GM23338 (cell line): ENCODE results near the gene AMZ1. TPM values are rescaled to one million over a fixed set of nuclear protein-coding genes. Genes with fewer than 3 reads are reported as not detected.

Source experiments
- ATAC-seq: fragments of 200-7000 bp; cut with Tn5 transposase; 3 replicates; pipeline ENCODE4 v1.9.1; 2020
- DNase-seq: peaks from one replicate; pipeline ENCODE4 v3.0.0-alpha.2; 2015; ENCODE audit warnings: low spot score
- H2AFZ ChIP-seq: fragments of 200-600 bp; sonication (generic); 2 replicates; pipeline ENCODE4 v1.8.0; 2016; ENCODE audit warnings: antibody characterized with exemption, mild to moderate bottlenecking, moderate library complexity
- H3F3A ChIP-seq: fragments of 200-600 bp; sonication (generic); replicated peaks from 2 replicates; pipeline ENCODE4 v1.8.0; 2017; ENCODE audit warnings: antibody characterized with exemption, mixed run types, low read depth
- H3K27ac ChIP-seq: fragments of 200-600 bp; sonication (generic); 2 replicates; pipeline ENCODE4 v1.6.1; 2016; ENCODE audit warnings: low read depth
- H3K27me3 ChIP-seq: fragments of 200-600 bp; sonication (generic); 2 replicates; pipeline ENCODE4 v1.8.0; 2016; ENCODE audit warnings: mild to moderate bottlenecking, mixed run types, moderate library complexity; ENCODE audit not compliant: insufficient read depth
- H3K36me3 ChIP-seq: fragments of 200-600 bp; sonication (generic); 2 replicates; pipeline ENCODE4 v1.8.0; 2016; ENCODE audit warnings: mild to moderate bottlenecking; ENCODE audit not compliant: insufficient read depth
- H3K4me1 ChIP-seq: fragments of 200-600 bp; sonication (generic); 2 replicates; pipeline ENCODE4 v1.8.0; 2016; ENCODE audit warnings: mild to moderate bottlenecking, moderate library complexity; ENCODE audit not compliant: insufficient read depth
- H3K4me2 ChIP-seq: fragments of 200-600 bp; sonication (generic); 2 replicates; pipeline ENCODE4 v1.7.1; 2017; ENCODE audit warnings: mixed run types
- H3K4me3 ChIP-seq: fragments of 200-600 bp; sonication (generic); 2 replicates; pipeline ENCODE4 v1.6.1; 2016; ENCODE audit warnings: mixed run types
- H3K79me2 ChIP-seq: fragments of 200-600 bp; sonication (generic); replicated peaks from 2 replicates; pipeline ENCODE4 v1.8.0; 2017; ENCODE audit warnings: mild to moderate bottlenecking; ENCODE audit not compliant: insufficient read depth
- H3K9me2 ChIP-seq: fragments of 200-600 bp; sonication (generic); 2 replicates; pipeline ENCODE4 v1.8.0; 2017; ENCODE audit not compliant: insufficient read depth
- H4K20me1 ChIP-seq: fragments of 200-600 bp; sonication (generic); replicated peaks from 2 replicates; pipeline ENCODE4 v1.8.0; 2017; ENCODE audit warnings: mild to moderate bottlenecking; ENCODE audit not compliant: insufficient read depth
- H3K27ac Mint-ChIP-seq: 2 replicates; pipeline ENCODE4 v1.8.0; 2020; ENCODE audit warnings: inconsistent platforms, mild to moderate bottlenecking, moderate library complexity, mixed read lengths
- H3K27me3 Mint-ChIP-seq: 3 replicates; pipeline ENCODE4 v1.8.0; 2022; ENCODE audit warnings: low read depth, mild to moderate bottlenecking, moderate library complexity, mixed read lengths, inconsistent platforms; ENCODE audit not compliant: insufficient read depth, poor library complexity
- H3K36me3 Mint-ChIP-seq: 3 replicates; pipeline ENCODE4 v1.8.0; 2021; ENCODE audit warnings: low read depth, mild to moderate bottlenecking, inconsistent platforms, moderate library complexity, mixed read lengths
- H3K4me1 Mint-ChIP-seq: 3 replicates; pipeline ENCODE4 v1.8.0; 2020; ENCODE audit warnings: mild to moderate bottlenecking, inconsistent platforms, mixed read lengths
- H3K4me3 Mint-ChIP-seq: 3 replicates; pipeline ENCODE4 v1.8.0; 2021; ENCODE audit warnings: moderate library complexity, mild to moderate bottlenecking, inconsistent platforms, mixed read lengths
- H3K9me3 Mint-ChIP-seq: 3 replicates; pipeline ENCODE4 v1.8.0; 2020; ENCODE audit warnings: moderate library complexity, mild to moderate bottlenecking, inconsistent platforms, mixed read lengths
- CREB1 ChIP-seq: fragments of 250-450 bp; sonication (Bioruptor Pico); IDR thresholded peaks from 2 replicates; pipeline ENCODE4 v1.5.0; 2020; ENCODE audit warnings: low read depth, mild to moderate bottlenecking, moderate library complexity
- CTCF ChIP-seq, 2 experiments: fragments of 200-600 bp in 1 of 2; sonication (generic) in 1 of 2; conservative IDR thresholded peaks; 2 replicates each; pipeline versions ENCODE4 v1.5.1 to v1.6.1; 2016 to 2017; ENCODE audit warnings: antibody characterized with exemption in 2 of 2, low read depth in 2 of 2, mild to moderate bottlenecking in 2 of 2, moderate library complexity in 1 of 2
- ETS1 ChIP-seq: IDR thresholded peaks from 2 replicates; pipeline ENCODE4 v1.6.1; 2016; ENCODE audit warnings: antibody characterized with exemption
- EZH2 ChIP-seq: fragments of 200-600 bp; sonication (generic); IDR thresholded peaks from one replicate; pipeline ENCODE4 v1.8.0; 2017; ENCODE audit warnings: antibody characterized with exemption, mild to moderate bottlenecking, low read depth; ENCODE audit not compliant: unreplicated experiment
- EZH2phosphoT487 ChIP-seq: fragments of 200-600 bp; sonication (generic); IDR thresholded peaks from one replicate; pipeline ENCODE4 v1.8.1; 2018; ENCODE audit warnings: antibody characterized with exemption; ENCODE audit not compliant: unreplicated experiment
- JUNB ChIP-seq: IDR thresholded peaks from one replicate; pipeline ENCODE4 v1.6.1; 2016; ENCODE audit warnings: antibody characterized with exemption; ENCODE audit not compliant: unreplicated experiment
- NANOG ChIP-seq: IDR thresholded peaks from 2 replicates; pipeline ENCODE4 v1.6.1; 2016; ENCODE audit warnings: antibody characterized with exemption, borderline replicate concordance
- POLR2AphosphoS5 ChIP-seq: IDR thresholded peaks from 2 replicates; pipeline ENCODE4 v1.6.1; 2016; ENCODE audit warnings: antibody characterized with exemption, low read depth
- REST ChIP-seq: IDR thresholded peaks from one replicate; pipeline ENCODE4 v1.6.1; 2018; ENCODE audit warnings: antibody characterized with exemption; ENCODE audit not compliant: unreplicated experiment
- STAT1 ChIP-seq: IDR thresholded peaks from one replicate; pipeline ENCODE4 v1.6.1; 2016; ENCODE audit warnings: antibody characterized with exemption; ENCODE audit not compliant: unreplicated experiment
- ZNF114 ChIP-seq: fragments of 250-450 bp; sonication (Bioruptor Pico); IDR thresholded peaks from 2 replicates; pipeline ENCODE4 v1.5.0; 2020; ENCODE audit warnings: mild to moderate bottlenecking, moderate library complexity
- ZNF331 ChIP-seq: fragments of 250-450 bp; sonication (Bioruptor Pico); IDR thresholded peaks from 2 replicates; pipeline ENCODE4 v1.5.0; 2020; ENCODE audit warnings: low read depth, mild to moderate bottlenecking, moderate library complexity
- ZNF462 ChIP-seq: fragments of 250-450 bp; sonication (Bioruptor Pico); IDR thresholded peaks from 2 replicates; pipeline ENCODE4 v1.5.0; 2020; ENCODE audit warnings: mild to moderate bottlenecking, moderate library complexity
- polyA plus RNA-seq: library from polyadenylated mRNA; unstranded; fragments of >200 nt; fragmentation: Nextera tagmentation; extraction: Ambion mirVana; gene quantifications from 2 replicates; pipeline ENCODE4 v1.2.1, GENCODE V29; 2016
- total RNA-seq: library from RNA; depleted of rRNA; stranded (reverse); fragments of >200 nt; shearing (Covaris generic); gene quantifications from 2 replicates; pipeline ENCODE4 v1.2.3, GENCODE V29; 2014

Gene AMZ1
- total and polyA plus RNA-seq, 2 experiments from 2014 or later, result 0.73 to 4.5 TPM

GRCh38 chr7:2726316-2727018 is 38.5 kb downstream of the AMZ1 start:
- ATAC-seq, result no peak
- Histone ChIP-seq H3K79me2 (peaks cover 28% of the 10 kb centered on the region), H3K36me3 (peaks cover 5% of the 10 kb centered on the region), H3K27ac (no peak overlapping the region), H4K20me1 (no peaks in the 10 kb centered on the region; the same call in none of the 2 replicates), H3K4me3 (no peak overlapping the region), H2AFZ (no peak overlapping the region), H3K27me3 (no peaks in the 10 kb centered on the region), H3K4me2 (no peak overlapping the region), H3K9me2 (no peaks in the 10 kb centered on the region), H3F3A (no peaks in the 10 kb centered on the region), H3K4me1 (no peaks in the 10 kb centered on the region)
- Mint-ChIP-seq H3K4me3 (no peak overlapping the region), H3K36me3 (peaks cover 56% of the 10 kb centered on the region), H3K4me1 (peaks cover 8% of the 10 kb centered on the region), H3K27ac (no peak overlapping the region), H3K9me3 (no peaks in the 10 kb centered on the region), H3K27me3 (peaks cover 14% of the 10 kb centered on the region)
- TF ChIP-seq CTCF (conservative IDR thresholded peaks at IDR 0.05; ENCODE audit: low read depth in 2 of 2), result no peak
- no peak for TF ChIP-seq NANOG
- TF ChIP-seq ETS1, result no peak
- no peak for TF ChIP-seq POLR2AphosphoS5
- TF ChIP-seq ZNF462 (CRISPR knock-in tag), result no peak
- TF ChIP-seq EZH2phosphoT487, result no peak
- TF ChIP-seq EZH2, result no peak
- TF ChIP-seq STAT1, result no peak
- no peak for TF ChIP-seq REST
- TF ChIP-seq CREB1, result no peak
- TF ChIP-seq ZNF331 (CRISPR knock-in tag), result no peak
- no peak for TF ChIP-seq ZNF114 (CRISPR knock-in tag)
- TF ChIP-seq JUNB, result no peak
- DNase-seq, result no peak
